ENCODE results near the gene ABCF2.

The ABCF2 gene

DNA sequence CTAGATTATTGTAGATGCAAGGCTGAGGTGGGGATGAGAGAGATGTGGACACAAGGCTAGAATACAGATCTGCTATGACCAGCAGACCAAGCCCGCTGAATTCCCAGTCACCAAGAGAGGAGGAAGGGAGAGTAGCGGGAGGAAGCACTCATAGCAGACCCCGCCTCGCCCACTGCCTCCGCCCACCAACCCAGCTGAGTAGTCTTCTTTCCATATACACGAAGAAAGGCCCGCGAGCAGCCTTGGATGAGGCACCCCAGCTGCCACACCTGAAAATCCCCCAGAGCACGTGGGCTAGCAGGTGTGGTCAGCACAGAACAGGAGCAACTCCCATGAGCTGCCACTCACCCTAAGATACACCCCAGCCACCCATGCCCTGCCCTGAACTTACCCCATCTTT is 8.8 kb downstream of the ABCF2 start:
- DNase-seq, result no peak
- H3K4me3 ChIP-seq (ENCODE audit: low read depth, low read length), result no peak overlapping the region
- H3K4me1 ChIP-seq, result no peaks in the 10 kb centered on the region
- no peaks in the 10 kb centered on the region for H3K9me3 ChIP-seq
- peaks cover 89% of the 10 kb centered on the region for H3K36me3 ChIP-seq
- TF ChIP-seq, protein P1, sequence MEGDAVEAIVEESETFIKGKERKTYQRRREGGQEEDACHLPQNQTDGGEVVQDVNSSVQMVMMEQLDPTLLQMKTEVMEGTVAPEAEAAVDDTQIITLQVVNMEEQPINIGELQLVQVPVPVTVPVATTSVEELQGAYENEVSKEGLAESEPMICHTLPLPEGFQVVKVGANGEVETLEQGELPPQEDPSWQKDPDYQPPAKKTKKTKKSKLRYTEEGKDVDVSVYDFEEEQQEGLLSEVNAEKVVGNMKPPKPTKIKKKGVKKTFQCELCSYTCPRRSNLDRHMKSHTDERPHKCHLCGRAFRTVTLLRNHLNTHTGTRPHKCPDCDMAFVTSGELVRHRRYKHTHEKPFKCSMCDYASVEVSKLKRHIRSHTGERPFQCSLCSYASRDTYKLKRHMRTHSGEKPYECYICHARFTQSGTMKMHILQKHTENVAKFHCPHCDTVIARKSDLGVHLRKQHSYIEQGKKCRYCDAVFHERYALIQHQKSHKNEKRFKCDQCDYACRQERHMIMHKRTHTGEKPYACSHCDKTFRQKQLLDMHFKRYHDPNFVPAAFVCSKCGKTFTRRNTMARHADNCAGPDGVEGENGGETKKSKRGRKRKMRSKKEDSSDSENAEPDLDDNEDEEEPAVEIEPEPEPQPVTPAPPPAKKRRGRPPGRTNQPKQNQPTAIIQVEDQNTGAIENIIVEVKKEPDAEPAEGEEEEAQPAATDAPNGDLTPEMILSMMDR (IDR thresholded peaks at IDR 0.05; ENCODE audit: low read depth, low read length), result no peak
- H3K27me3 ChIP-seq, result no peaks in the 10 kb centered on the region

DNA sequence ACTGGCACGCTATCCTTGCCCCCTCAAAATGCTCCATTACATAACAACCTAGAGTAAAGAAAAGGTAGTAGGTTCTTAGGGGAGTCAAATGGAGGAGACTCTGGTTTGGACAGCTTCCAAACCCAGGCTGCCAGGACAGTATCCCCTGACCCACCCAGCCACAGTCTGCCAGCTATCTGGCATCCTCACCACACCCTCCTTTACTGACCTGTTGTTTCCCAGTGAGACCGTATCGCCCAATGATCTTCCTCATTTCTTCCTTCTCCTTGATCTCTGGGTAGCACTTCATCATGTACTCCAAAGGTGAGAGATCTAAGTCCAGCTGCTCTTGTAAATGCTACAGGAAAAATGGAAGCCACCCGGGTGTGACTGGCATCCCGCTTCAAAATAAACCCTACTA is 11.6 kb downstream of the ABCF2 start:
- H3K27me3 ChIP-seq, result no peaks in the 10 kb centered on the region
- H3K4me3 ChIP-seq (ENCODE audit: low read depth, low read length), result no peak overlapping the region
- peaks cover 74% of the 10 kb centered on the region for H3K36me3 ChIP-seq
- H3K9me3 ChIP-seq, result no peaks in the 10 kb centered on the region
- TF ChIP-seq, protein P1 (IDR thresholded peaks at IDR 0.05; ENCODE audit: low read depth, low read length), result no peak
- no peaks in the 10 kb centered on the region for H3K4me1 ChIP-seq
- no peak for DNase-seq

GRCh38 chr7:151213826-151214225 is 13.2 kb downstream of the ABCF2 start:
- Histone ChIP-seq H3K4me1 (no peaks in the 10 kb centered on the region), H3K36me3 (peaks cover 61% of the 10 kb centered on the region)

GRCh38 chr7:151212626-151213025 is 14.4 kb downstream of the ABCF2 start:
- Histone ChIP-seq H3K36me3 (peaks cover 49% of the 10 kb centered on the region), H3K27me3 (no peaks in the 10 kb centered on the region), H3K9me3 (no peaks in the 10 kb centered on the region), H3K4me1 (no peaks in the 10 kb centered on the region), H3K4me3 (ENCODE audit: low read depth, low read length) (no peak overlapping the region)
- TF ChIP-seq, protein P1 (IDR thresholded peaks at IDR 0.05; ENCODE audit: low read depth, low read length), result no peak
- DNase-seq, result no peak

More at GRCh38 chr7:151213826-151214225, 13.2 kb downstream of the ABCF2 start:
- H3K27me3 ChIP-seq, result no peaks in the 10 kb centered on the region
- no peaks in the 10 kb centered on the region for H3K9me3 ChIP-seq
- TF ChIP-seq, protein P1 (IDR thresholded peaks at IDR 0.05; ENCODE audit: low read depth, low read length), result no peak
- H3K4me3 ChIP-seq (ENCODE audit: low read depth, low read length), result no peak overlapping the region
- DNase-seq, result no peak

GRCh38 chr7:151211155-151211772 is 15.7 kb downstream of the ABCF2 start:
- Histone ChIP-seq H3K9me3 (no peaks in the 10 kb centered on the region), H3K27me3 (peaks cover under 1% of the 10 kb centered on the region), H3K36me3 (peaks cover 37% of the 10 kb centered on the region), H3K4me1 (no peaks in the 10 kb centered on the region; the same call in 1 of the 2 replicates), H3K4me3 (ENCODE audit: low read depth, low read length) (no peak overlapping the region)
- DNase-seq, result no peak
- TF ChIP-seq, protein P1 (IDR thresholded peaks at IDR 0.05; ENCODE audit: low read depth, low read length), result no peak

- no peaks in the 10 kb centered on the region for H3K9me3 ChIP-seq
- H3K4me3 ChIP-seq (ENCODE audit: low read depth, low read length), result no peak within 1 kb of the TSS
- peaks cover 28% of the 10 kb centered on the region for H3K36me3 ChIP-seq
- peaks cover 8% of the 10 kb centered on the region for H3K27me3 ChIP-seq
- DNase-seq, result no peak
- TF ChIP-seq, protein P1 (IDR thresholded peaks at IDR 0.05; ENCODE audit: low read depth, low read length), result no peak
- H3K4me1 ChIP-seq, result no peaks in the 10 kb centered on the region; the same call in 1 of the 2 replicates
These were observed 16.7 kb downstream of the ABCF2 start, which contains the start of gene H2BK1 for GRCh38 chr7:151210087-151210854. H2BK1 (minus strand) TSS chr7:151210488; CDS start chr7:151210318, 170 bp downstream.
